ENCODE data around the gene GREB1L.
"Not testable (repeated sequence)": the region's sequence is repeated elsewhere in the genome, so short reads cannot be mapped to it uniquely, and the experiment has no call there.

GREB1L gene

GRCh38 chr18:21242141-21242779 is at the start of gene GREB1L:
TSS of gene GREB1L (plus strand) at chr18:21242232. CDS start at chr18:21383519, 141,287 bp downstream.
- peak; percentile 89 for DNase-seq

- DNase-seq, result no peak
These were observed 49.8 kb upstream of the GREB1L start for GRCh38 chr18:21192308-21192624.

- DNase-seq, result peak; percentile 62
These were observed 46.9 kb upstream of the GREB1L start for GRCh38 chr18:21194871-21195771.

- no peak for DNase-seq
These were observed 45.6 kb upstream of the GREB1L start for GRCh38 chr18:21196426-21196825.

- DNase-seq, result no peak
These were observed 38.9 kb upstream of the GREB1L start for GRCh38 chr18:21203126-21203525.

- DNase-seq, result no peak
These were observed 38.3 kb upstream of the GREB1L start for GRCh38 chr18:21203542-21204241.

- DNase-seq, result no peak
These were observed 36.3 kb upstream of the GREB1L start for GRCh38 chr18:21205695-21206094.

- DNase-seq, result no peak
These were observed 31.8 kb upstream of the GREB1L start for GRCh38 chr18:21210278-21210677.

- DNase-seq, result no peak
These were observed 31.2 kb upstream of the GREB1L start for GRCh38 chr18:21210784-21211183.

GRCh38 chr18:21214409-21214808 is 27.6 kb upstream of the GREB1L start:
- not testable (repeated sequence) for DNase-seq

GRCh38 chr18:21215490-21215889 is 26.5 kb upstream of the GREB1L start:
- DNase-seq, result no peak

GRCh38 chr18:21218862-21219261 is 23.2 kb upstream of the GREB1L start:
- peak; percentile 94 for DNase-seq

- no peak for DNase-seq
These were observed 11.6 kb upstream of the GREB1L start for GRCh38 chr18:21230436-21230835.

- DNase-seq, result peak; percentile 85
These were observed 557 bp upstream of the GREB1L start for GRCh38 chr18:21241301-21242048.

- peak; percentile 69 for DNase-seq
These were observed 859 bp downstream of the GREB1L start for GRCh38 chr18:21242780-21243401.

- no peak for DNase-seq
These were observed 12.5 kb downstream of the GREB1L start for GRCh38 chr18:21254576-21254975.

- DNase-seq, result no peak
These were observed 13.2 kb downstream of the GREB1L start for GRCh38 chr18:21255211-21255610.

GRCh38 chr18:21257386-21257785 is 15.4 kb downstream of the GREB1L start:
- DNase-seq, result no peak

GRCh38 chr18:21260621-21261020 is 18.6 kb downstream of the GREB1L start:
- no peak for DNase-seq

- no peak for DNase-seq
These were observed 19.3 kb downstream of the GREB1L start for GRCh38 chr18:21261352-21261751.

- DNase-seq, result no peak
These were observed 20.2 kb downstream of the GREB1L start for GRCh38 chr18:21262244-21262643.

GRCh38 chr18:21262979-21263378 is 20.9 kb downstream of the GREB1L start:
- peak; percentile 21 for DNase-seq
